Activated T-cell treated with anti-CD3 and anti-CD28 coated beads, Interleukin-2, amount 50 U/mL, for 4 hours (primary cell): Measurements from ENCODE around the gene SIRPB1. TPM values are rescaled to one million over a fixed set of nuclear protein-coding genes. Genes with fewer than 3 reads are reported as not detected.
A peak's percentile ranks its signal among the peaks of the same experiment; 100 is the strongest.
"Not testable (repeated sequence)": the region's sequence is repeated elsewhere in the genome, so short reads cannot be mapped to it uniquely, and the experiment has no call there.

Source experiments
- ATAC-seq, 2 donors: fragments of 200-7000 bp; cut with Tn5 transposase; one replicate each; pipeline ENCODE4 v1.10.0; 2021
- DNase-seq: peaks from one replicate; pipeline ENCODE4 v3.0.0-alpha.2; 2020
- H3K27me3 Mint-ChIP-seq: one replicate; pipeline ENCODE4 v1.8.0; 2021; ENCODE audit warnings: low read depth, mixed read lengths
- H3K36me3 Mint-ChIP-seq: one replicate; pipeline ENCODE4 v1.8.0; 2022; ENCODE audit warnings: mixed read lengths; ENCODE audit not compliant: insufficient read depth
- H3K4me1 Mint-ChIP-seq: one replicate; pipeline ENCODE4 v1.8.0; 2021; ENCODE audit warnings: low read depth, mixed read lengths
- H3K4me3 Mint-ChIP-seq: one replicate; pipeline ENCODE4 v1.8.0; 2021; ENCODE audit warnings: mild to moderate bottlenecking, moderate library complexity, mixed read lengths
- H3K9me3 Mint-ChIP-seq: one replicate; pipeline ENCODE4 v1.8.0; 2021; ENCODE audit warnings: mixed read lengths
- total RNA-seq, 3 donors: library from RNA; stranded (reverse); gene quantifications; one replicate each; pipeline ENCODE4 v1.2.1, GENCODE V29; 2021

The SIRPB1 gene
- total RNA-seq, 3 donors from 2014 or later = 0.34 to 0.78 (median 0.73) TPM

DNA sequence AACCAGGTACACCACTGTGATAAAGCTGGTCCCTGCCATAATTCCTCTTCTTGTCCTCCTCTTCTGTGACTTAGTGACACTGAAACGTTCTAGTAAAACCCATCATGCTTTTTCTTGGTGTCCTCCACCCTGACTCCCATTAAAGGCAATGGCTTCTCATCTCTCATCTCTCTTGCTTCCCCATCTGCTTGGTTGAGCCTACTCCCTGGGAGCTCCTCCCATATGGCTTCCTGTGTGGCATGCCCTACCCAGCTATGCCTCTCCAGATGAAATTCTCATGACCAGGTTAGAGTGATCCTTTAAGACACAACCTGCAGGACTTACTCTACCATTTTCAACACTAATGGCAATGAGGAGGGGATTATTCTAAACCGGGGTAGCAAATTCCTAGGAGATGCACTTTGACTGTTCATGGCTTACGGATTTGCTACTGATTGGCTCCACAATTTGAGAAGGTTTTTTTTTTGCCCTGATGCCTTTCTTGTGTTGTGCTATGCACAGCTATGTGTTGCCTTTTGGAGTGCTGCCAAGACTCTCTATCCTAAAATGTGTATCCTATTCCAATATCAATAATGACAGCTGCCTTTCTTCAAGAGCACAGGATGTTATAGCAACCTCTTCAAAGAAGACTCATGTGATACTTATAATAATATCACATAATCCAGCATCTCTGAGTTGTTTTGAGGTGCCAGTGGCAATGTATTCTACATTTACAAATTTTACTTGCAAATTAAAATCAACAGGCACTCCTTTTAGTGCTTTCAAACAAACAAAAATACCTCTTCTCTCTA, 31.7 kb upstream of the SIRPB1 start:
- H3K27me3 Mint-ChIP-seq = no peaks in the 10 kb centered on the region
- H3K4me3 Mint-ChIP-seq = no peak overlapping the region
- H3K36me3 Mint-ChIP-seq = peaks cover 31% of the 10 kb centered on the region
- peaks cover 81% of the 10 kb centered on the region for H3K4me1 Mint-ChIP-seq
- ATAC-seq = no peak
- peaks cover 3% of the 10 kb centered on the region for H3K9me3 Mint-ChIP-seq
- DNase-seq = no peak

DNA sequence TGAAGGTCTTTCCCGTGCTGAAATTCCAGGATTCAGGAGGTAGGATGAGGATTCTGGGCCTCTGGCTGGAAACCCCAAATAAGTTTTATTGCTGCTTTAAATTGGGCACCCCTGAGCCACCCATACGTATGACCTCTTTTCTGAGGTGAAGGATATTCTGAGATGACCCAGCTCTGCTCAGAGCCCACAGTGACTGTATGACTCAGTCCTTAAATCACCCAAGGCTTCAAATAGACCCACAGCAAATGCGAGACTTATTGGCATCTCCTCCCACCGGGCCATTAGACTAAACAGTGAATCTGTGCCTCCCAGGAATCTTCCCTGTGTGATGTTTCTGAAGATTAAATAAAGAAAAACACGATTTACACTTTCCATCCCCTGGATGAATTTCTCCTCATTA, 28.3 kb upstream of the SIRPB1 start:
- DNase-seq (no peak), ATAC-seq (peak in 1 of 2 donors; percentile 44)
- Mint-ChIP-seq H3K36me3 (peaks cover 21% of the 10 kb centered on the region), H3K4me1 (peaks cover 69% of the 10 kb centered on the region), H3K4me3 (no peak overlapping the region), H3K27me3 (no peaks in the 10 kb centered on the region), H3K9me3 (no peaks in the 10 kb centered on the region)

DNA sequence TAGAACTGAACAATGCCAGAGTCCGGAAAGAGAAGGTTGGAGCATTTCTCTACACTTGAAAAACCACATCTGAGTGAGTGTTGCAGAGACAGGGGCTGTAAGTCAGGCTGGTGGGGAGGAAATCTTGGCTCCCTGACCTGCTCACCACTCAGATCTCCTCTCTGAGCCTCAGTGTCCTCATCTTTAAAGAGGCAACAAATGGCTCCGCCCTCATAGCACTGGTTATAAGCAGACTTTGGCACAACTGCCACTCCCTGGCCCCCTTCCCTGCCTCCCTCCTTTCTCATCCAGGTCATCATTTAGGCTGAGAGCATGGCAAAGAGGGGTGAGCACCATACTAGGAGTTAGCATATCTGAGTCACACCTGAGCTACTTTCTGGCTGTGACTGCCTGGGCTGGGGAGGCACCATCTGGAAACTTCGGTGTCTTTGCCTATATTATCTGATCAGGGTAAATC, 27.2 kb upstream of the SIRPB1 start:
- Mint-ChIP-seq H3K27me3 (no peaks in the 10 kb centered on the region), H3K36me3 (peaks cover 18% of the 10 kb centered on the region), H3K9me3 (no peaks in the 10 kb centered on the region), H3K4me1 (peaks cover 60% of the 10 kb centered on the region), H3K4me3 (peak overlapping the region; percentile 7)
- peak; percentile 81 to 89 for ATAC-seq
- no peak for DNase-seq

DNA sequence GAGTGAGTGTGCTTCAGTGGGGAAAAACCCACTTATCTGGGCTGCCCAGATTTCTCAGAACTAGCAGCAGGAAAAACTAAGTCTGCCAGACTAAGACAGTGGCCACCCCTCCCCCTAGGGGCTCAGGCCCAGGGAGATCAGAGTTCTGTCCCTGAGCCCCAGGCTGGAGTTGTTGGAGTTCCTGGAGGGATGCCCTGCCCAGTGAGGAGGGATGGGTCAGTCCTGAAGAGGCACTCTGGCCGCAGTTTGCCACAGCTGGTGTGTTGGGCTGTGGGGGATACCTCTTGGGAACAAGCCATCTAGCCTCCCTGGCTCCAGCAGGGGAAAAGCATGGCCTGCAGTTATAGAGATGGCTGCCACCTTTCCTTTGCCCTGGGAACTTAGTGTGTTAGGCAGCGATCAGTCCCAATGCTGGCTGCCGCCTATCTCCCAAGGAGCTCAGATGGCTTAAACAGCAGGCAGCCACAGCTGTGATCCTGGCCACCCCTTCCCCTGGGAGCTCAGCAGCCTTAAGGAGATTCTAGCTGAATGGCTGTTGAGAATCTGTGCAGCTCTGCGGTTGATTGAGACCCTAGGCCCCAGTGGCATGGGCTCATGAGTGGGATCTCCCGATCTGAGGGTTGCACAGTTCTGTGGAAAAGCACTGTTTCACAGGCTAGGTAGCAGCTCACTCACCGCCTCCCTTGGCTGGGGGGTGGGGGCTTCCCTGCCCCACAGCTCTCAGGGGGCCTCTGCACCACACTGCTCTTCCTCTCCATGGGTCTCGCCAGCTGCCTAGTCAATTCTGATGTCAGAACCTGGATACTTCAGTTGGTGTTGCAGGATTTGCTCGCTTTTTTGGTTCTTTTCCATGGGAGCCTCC, 24.5 kb upstream of the SIRPB1 start:
- Mint-ChIP-seq H3K4me1 (peaks cover 40% of the 10 kb centered on the region), H3K4me3 (no peak overlapping the region), H3K36me3 (peaks cover 19% of the 10 kb centered on the region), H3K27me3 (no peaks in the 10 kb centered on the region), H3K9me3 (peaks cover 11% of the 10 kb centered on the region)
- ATAC-seq = no peak
- no peak for DNase-seq

DNA sequence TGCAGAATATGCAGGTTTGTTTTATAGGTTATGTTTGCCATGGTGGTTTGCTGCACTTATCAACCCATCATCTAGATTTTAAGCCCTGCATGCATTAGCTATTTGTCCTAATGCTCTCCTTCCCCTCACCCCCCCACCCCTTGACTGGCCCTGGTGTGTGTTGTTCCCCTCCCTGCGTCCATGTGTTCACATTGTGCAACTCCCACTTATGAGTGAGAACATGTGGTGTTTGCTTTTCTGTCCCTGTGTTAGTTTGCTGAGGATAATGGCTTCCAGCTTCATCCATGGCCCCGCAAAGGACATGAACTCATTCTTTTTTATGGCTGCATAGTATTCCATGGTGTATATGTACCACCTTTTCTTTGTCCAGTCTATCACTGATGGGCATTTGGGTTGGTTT, 18.8 kb upstream of the SIRPB1 start:
- Mint-ChIP-seq H3K4me1 (peaks cover 19% of the 10 kb centered on the region), H3K36me3 (peaks cover 19% of the 10 kb centered on the region), H3K9me3 (peaks cover 15% of the 10 kb centered on the region)
- H3K27me3 Mint-ChIP-seq, H3K4me3 Mint-ChIP-seq, DNase-seq, ATAC-seq: not testable (repeated sequence)

DNA sequence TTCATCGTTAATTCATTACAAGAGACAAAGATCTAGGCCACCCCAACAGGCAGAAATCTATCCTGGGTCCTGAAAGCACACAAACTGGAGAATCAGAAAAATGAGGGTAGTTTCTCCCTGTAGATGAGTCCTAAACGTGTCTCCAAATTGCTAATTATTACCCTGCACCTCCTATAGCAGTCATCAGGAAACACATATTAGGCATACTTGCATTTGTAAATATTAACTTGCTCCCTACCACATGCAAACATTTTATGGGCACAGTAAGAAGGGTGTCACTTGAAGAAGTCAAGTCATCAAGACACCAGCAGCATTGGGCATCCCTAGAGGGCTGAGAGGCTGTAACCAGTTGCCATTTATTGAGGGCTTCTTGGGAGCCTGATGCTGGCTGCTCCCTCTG, 17.9 kb upstream of the SIRPB1 start:
- Mint-ChIP-seq H3K9me3 (peaks cover 15% of the 10 kb centered on the region), H3K27me3 (no peaks in the 10 kb centered on the region), H3K36me3 (peaks cover 22% of the 10 kb centered on the region), H3K4me1 (peaks cover 25% of the 10 kb centered on the region), H3K4me3 (no peak overlapping the region)
- no peak for ATAC-seq
- no peak for DNase-seq

DNA sequence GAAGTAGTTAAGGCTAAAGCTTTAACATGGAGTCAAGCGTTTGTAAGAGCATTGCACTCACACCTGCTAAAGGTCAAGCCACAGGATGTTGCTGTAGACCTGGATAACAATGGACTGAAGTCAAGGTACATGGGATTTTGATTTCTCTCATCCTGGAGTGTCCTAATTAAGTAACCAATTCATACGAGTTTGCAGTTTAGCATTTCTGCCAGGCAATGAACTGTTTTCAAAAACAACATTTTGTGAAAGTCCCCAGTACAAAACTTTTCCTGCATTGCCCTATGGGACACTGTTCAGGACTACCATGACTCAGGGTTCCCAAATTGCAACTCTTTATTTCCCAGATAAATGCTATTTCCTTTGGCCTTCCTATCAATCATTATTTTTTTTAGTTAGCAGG, 17.4 kb upstream of the SIRPB1 start:
- no peaks in the 10 kb centered on the region for H3K27me3 Mint-ChIP-seq

DNA sequence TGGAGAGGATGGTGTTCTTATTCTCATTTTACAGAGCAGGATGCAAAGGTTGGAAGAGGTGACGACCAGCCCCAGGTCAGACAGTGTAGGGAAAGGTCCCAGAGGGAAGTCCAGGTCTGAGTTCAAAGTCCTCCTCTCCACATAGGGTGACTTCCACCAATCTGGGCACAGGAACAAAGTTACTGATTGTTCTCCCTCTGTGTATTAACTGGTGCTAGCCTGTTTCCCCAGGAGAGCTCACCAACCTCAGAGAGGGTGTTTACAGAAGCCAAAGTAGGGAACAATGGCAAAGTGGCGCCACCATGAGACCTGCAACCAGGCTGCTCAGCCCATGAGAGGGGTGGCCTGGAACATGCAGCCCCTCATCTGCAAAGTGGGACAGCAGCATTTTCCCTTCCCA, 16.8 kb upstream of the SIRPB1 start:
- H3K4me3 Mint-ChIP-seq = no peak overlapping the region
- H3K9me3 Mint-ChIP-seq = peaks cover 15% of the 10 kb centered on the region
- no peak for DNase-seq
- no peaks in the 10 kb centered on the region for H3K27me3 Mint-ChIP-seq
- peaks cover 24% of the 10 kb centered on the region for H3K36me3 Mint-ChIP-seq
- H3K4me1 Mint-ChIP-seq = peaks cover 37% of the 10 kb centered on the region
- no peak for ATAC-seq

More for the DNA sequence above, 17.4 kb upstream of the SIRPB1 start:
- Mint-ChIP-seq H3K9me3 (peaks cover 15% of the 10 kb centered on the region), H3K4me3 (no peak overlapping the region), H3K36me3 (peaks cover 24% of the 10 kb centered on the region), H3K4me1 (peaks cover 31% of the 10 kb centered on the region)
- ATAC-seq (no peak), DNase-seq (no peak)

DNA sequence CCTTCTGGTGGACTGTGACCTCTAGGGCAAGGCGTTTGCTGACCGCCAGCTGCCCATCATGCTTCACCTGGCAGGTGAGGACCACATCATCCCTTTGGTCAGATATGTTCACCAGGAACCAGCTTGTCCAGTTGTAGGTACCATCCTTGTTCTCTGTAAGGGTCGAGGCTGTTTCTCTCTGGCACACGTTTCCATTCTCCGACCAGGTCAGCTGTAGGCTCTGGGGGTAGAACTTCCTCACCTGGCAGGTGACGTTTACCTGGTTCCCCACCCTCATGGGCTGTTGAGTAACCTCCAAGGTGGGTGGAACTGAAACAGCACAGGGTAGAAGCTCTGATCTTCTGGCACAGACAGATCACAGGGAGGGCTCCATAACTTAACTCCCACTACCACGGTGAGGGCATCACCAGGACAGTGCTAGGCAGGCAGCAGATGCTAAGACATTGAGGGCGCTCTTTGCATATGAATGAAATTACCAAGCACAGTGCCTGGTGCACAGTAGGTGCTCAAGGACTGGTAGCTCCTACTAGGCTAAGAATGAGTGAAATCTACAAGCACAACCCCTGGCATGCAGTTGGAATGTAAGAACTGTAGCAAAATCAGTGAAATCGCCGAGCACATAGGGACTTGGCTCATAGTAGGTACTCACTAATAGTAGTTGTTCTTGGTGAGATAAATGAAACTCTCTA, 15.6 kb upstream of the SIRPB1 start:
- H3K27me3 Mint-ChIP-seq = no peaks in the 10 kb centered on the region
- ATAC-seq = no peak
- peaks cover 15% of the 10 kb centered on the region for H3K9me3 Mint-ChIP-seq
- no peak for DNase-seq
- peaks cover 30% of the 10 kb centered on the region for H3K36me3 Mint-ChIP-seq
- H3K4me3 Mint-ChIP-seq = no peak overlapping the region
- peaks cover 42% of the 10 kb centered on the region for H3K4me1 Mint-ChIP-seq

DNA sequence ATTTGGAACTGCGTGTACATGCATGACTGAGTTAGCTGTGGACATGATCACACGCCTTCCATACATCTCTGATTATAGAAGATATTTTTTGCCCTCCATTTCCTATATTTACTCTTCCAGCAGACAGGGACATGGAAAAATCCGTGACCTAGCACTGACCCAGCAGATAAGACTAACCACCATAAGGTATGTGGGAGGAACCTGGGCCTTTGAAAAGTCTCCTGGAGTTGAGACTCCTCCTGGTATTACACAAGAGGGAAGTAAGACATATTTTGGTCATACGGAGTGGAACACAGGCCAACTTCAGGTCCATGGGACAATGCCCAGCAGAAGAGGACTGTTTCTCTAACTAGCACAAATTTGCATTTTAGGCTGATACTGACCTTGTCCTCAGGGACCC, 13.7 kb upstream of the SIRPB1 start:
- Mint-ChIP-seq H3K27me3 (no peaks in the 10 kb centered on the region), H3K4me3 (no peak overlapping the region), H3K4me1 (peaks cover 54% of the 10 kb centered on the region), H3K36me3 (peaks cover 44% of the 10 kb centered on the region), H3K9me3 (no peaks in the 10 kb centered on the region)
- no peak for ATAC-seq
- no peak for DNase-seq

DNA sequence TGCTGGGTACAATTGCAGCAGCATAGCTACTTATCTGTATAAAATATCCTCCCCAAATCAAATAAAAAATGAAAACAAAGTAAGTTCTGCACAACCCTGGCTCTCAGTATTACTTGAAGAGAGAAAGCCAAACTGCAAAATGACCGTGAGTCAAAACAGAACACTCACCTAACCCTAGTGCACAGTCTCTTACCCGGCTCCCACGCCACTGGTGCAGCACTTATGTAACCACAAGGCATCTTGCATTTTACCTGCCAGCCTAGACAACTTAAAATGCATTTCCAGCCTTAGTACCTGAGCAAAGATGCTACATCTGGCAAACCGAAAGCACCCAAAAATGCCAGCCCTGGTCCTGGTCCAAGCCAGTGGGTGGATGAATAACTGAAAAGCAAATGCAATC, 12.4 kb upstream of the SIRPB1 start:
- ATAC-seq = peak; percentile 94 to 96
- peaks cover 53% of the 10 kb centered on the region for H3K36me3 Mint-ChIP-seq
- no peaks in the 10 kb centered on the region for H3K9me3 Mint-ChIP-seq
- peaks cover 61% of the 10 kb centered on the region for H3K4me1 Mint-ChIP-seq
- DNase-seq = peak; percentile 18
- H3K4me3 Mint-ChIP-seq = peak overlapping the region; percentile 36
- H3K27me3 Mint-ChIP-seq = no peaks in the 10 kb centered on the region

DNA sequence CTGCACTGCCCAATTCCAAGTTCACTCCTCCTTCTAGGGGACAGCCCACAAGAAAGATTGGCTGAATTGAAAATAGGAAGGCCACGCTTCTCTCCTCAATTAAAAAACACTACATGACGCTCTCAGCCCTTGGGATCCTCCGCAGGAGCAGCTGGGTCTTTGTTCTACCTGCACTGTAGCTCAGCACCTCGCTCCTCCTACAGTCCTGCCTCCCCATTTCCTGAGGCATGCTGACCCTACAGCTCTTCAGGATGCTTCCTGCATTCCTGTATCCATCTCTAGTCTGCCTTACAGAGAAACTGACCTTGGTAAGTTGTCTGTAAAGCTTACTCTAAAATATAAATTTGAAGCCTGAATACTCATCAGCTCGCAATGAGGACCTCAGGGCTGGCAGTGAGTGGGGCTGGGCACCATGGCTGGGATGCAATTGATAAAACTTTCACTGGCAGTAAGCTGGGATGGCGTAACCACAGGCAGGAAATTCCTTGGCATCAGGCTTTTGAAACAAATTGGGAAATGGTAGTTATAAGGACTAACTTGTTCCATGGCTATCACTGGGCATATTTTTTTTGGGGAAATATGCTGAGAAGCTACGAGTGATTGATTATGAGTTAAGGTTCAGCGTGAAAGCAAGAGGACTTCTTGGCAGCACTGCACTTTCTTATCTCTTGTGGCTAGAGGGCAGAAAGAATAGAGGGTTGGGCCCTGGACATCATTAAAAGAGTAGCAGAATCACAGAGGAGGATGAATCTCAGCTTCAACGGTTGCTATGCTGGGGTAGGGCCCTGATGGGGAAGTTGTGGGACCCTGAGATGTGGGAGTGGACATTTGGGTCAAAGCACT, 11.7 kb upstream of the SIRPB1 start:
- Mint-ChIP-seq H3K4me1 (peaks cover 67% of the 10 kb centered on the region), H3K4me3 (peak overlapping the region; percentile 36), H3K36me3 (peaks cover 53% of the 10 kb centered on the region), H3K27me3 (no peaks in the 10 kb centered on the region), H3K9me3 (no peaks in the 10 kb centered on the region)
- DNase-seq (no peak), ATAC-seq (peak in 1 of 2 donors; percentile 23)

DNA sequence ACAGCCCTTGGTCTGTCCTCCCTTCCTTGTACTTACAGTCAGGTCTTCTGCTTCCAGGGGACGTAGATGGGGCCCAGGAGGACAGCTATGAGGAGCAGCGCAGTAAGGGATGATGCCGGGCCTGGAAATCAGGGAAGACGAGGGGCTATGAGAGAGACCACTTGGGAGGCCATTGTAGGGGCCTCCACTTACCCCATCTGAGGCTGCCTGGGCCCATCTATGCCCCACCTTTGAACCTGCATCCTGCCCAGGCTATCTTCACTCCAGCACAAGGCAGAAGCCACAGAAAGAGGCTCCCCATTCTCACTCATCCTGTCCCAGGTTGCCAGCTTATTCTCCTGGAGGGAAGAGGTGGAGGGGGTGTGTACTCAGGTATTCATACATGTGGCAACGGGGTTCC, 10.4 kb upstream of the SIRPB1 start:
- peaks cover 73% of the 10 kb centered on the region for H3K4me1 Mint-ChIP-seq
- no peaks in the 10 kb centered on the region for H3K27me3 Mint-ChIP-seq
- H3K4me3 Mint-ChIP-seq = no peak overlapping the region
- H3K36me3 Mint-ChIP-seq = peaks cover 45% of the 10 kb centered on the region
- DNase-seq = no peak
- ATAC-seq = no peak
- H3K9me3 Mint-ChIP-seq = no peaks in the 10 kb centered on the region
